Posterior cingulate gyrus (tissue), 11 donors: ENCODE results near the gene WSB1.
A peak's percentile ranks its signal among the peaks of the same experiment; 100 is the strongest.
"Not testable (repeated sequence)": the region's sequence is repeated elsewhere in the genome, so short reads cannot be mapped to it uniquely, and the experiment has no call there.

Experiments used
- DNase-seq, 10 donors: peaks; one replicate each; pipeline versions ENCODE4 v3.0.0 to v3.0.0-alpha.2; 2020 to 2021; ENCODE audit warnings: mixed read lengths in 3 of 10
- intact Hi-C: fragments of 100-400 bp; cut with DNase I; formaldehyde crosslinking; loops from one replicate; pipeline ENCODE4 v1.15.1; 2023

The WSB1 gene

DNA sequence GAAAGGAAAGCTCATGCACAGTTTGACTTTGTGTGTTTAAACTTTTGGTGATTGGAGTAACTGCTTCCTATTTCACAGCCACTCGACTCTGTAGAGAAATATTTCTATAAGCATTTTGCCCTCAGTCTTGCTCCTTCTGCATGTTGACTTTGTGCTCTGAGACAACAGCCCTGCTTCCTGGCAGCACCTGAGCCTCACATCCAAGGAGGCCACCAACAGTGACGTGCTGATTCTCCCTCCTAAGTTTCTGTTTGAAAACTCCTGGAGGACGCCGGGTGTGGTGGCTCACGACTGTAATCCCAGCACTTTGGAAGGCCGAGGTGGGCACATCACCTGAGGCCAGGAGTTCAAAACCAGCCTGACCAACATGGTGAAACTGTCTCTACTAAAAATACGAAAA, 23.9 kb upstream of the WSB1 start:
- intact Hi-C loops, result no loop called here
- no peak for DNase-seq

DNA sequence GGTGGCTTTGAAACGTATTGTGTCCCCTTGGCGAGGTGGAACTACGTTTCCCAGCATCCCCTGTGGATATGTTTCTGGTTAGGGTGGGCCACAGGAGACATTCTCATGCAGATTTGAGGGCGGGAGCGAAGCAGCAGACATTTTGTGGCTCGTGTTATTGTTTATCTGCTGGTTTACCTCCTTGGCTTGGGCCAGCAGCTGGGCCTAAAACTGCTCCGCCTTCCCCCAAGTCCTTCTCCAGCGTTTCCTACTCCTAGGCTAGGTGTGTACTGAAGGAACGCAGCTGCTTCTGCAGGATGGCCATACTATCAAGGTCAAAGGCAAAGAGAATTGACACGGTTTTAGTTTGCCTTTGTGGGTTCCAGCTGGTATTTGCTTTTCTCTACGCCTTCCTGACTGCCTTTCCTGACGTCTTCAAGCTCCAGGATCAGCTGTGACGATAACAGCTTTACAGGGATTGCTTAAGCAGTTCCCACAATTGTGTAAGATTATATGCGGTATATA, 17.2 kb upstream of the WSB1 start:
- intact Hi-C loops, result no loop called here
- no peak for DNase-seq

DNA sequence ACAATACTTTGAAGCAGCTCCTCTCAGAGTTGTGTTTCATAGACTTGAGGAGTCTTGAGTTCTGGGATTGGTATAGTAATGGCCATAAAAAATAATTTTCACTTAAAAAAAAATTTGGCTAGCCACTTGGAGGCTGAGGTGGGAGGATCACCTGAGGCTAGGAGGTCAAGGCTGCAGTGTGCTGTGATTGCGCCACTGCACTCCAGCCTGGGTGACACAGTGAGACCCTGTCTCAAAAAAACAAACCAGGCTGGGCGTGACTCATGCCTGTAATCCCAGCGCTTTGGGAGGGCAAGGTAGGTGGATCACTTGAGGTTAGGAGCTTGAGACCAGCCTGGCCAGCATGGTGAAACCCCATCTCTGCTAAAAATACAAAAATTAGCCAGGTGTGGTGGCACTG, 14.8 kb upstream of the WSB1 start:
- DNase-seq, intact Hi-C loops: not testable (repeated sequence)

GRCh38 chr17:27280527-27280926, 13.4 kb upstream of the WSB1 start:
- intact Hi-C loops, result no loop called here
- no peak for DNase-seq

GRCh38 chr17:27281438-27281837, 12.5 kb upstream of the WSB1 start:
- intact Hi-C loops, result no loop called here
- DNase-seq, result no peak

DNA sequence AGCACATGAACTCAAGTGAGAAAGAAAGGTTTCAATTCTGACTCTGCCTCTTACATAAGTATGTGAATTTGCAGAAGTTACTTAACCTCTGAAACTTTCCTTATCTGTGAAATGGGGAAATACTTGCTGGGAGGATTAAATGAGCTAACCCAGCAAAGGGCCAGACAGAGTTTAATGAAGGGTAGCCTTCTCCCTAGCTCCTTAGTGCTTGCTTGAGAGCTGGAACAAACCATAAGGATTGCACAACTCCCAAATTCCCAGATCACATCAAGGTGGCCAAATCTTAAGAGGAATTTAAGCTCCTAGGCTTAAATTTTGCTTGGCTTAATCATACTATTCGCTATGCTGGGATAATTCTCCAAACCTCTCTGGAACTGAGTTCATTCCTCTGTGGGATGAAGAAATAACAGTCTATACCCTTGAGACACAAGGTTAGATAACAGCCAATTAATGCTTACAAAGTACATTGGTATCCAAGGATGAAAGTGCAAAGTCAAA, 11.8 kb upstream of the WSB1 start:
- DNase-seq, result no peak
- intact Hi-C loops, result no loop called here

DNA sequence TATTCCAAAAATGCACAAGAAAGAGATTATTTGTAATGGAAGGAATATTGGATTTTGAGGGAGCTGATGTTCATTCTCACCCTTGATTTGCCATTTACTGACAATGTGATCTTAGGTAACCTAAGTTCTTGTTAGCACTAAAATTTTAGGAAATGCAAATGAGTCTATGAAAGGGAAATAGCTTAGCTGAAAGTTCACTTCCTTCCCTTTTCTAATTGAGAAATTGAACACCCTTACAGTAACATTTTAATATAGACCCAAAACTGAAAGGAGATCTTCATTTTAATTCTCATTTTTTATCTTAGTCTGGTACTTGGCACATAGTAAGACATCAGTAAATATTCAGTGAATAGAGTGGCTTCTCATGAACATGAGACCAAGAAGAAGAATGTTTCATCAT, 10.9 kb upstream of the WSB1 start:
- intact Hi-C loops, result no loop called here
- no peak for DNase-seq

- DNase-seq, result no peak
- intact Hi-C loops, result no loop called here
These were observed 10.2 kb upstream of the WSB1 start for GRCh38 chr17:27283751-27284150.

DNA sequence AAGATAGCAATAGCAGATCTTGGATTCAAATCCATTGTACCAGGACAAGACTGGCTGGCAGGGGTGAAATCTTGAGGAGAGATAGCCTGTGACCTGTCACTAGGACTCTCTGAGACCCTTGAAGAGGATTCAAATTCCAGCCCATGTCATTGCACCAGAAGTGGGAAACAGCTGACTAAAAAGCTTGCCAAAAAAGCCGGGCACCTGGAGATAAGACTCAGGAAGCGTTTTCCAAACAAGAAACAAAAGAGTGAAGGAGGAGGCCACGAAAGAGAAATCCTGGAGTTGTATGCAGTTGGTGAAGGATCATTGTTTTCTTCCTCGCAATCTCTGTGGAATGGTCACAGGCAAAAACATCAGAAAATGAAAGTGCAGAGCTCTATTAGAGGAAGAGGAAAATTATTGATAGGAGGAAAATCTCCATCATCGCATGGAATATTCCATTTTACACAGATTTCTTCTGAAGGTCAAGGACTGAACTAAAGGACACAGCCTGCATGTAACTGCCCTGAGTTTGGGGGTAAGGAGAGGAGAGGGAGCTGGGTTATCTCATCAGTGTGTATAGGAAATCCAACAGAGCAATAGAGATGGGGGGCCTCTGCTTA, 9.0 kb upstream of the WSB1 start:
- no peak for DNase-seq

GRCh38 chr17:27285516-27285915, 8.4 kb upstream of the WSB1 start:
- intact Hi-C loops, result no loop called here
- DNase-seq, result no peak

More for the DNA sequence above, 9.0 kb upstream of the WSB1 start:
- intact Hi-C loops, result no loop called here

GRCh38 chr17:27288183-27288582, 5.7 kb upstream of the WSB1 start:
- intact Hi-C loops, result no loop called here

DNA sequence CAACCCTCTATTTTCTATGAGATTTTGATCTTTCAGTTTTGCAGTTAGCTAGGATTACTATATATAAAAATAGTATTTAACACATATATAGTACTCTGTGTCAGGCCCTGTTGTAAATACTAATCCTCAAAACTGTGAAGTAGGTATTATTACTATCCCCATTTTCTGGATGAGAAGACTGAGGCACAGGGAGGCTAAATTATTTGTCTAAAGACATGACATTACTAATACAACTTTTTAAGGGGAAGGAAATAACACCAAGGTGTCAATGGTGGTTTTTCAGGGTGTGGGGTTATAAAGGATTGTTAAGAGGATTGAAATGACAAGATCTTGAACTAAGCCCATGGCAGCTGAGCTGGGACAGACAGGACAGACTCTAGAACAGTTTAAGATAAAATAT, 4.1 kb upstream of the WSB1 start:
- intact Hi-C loops, result loop anchor here (5.0 kb wide), 1 partner anchor 43 kb away; no protein-coding TSS in a partner anchor
- DNase-seq, result no peak

More at GRCh38 chr17:27288183-27288582, 5.7 kb upstream of the WSB1 start:
- no peak for DNase-seq

- no peak for DNase-seq
- intact Hi-C loops, result loop anchor here (5.0 kb wide), 1 partner anchor 44 kb away; no protein-coding TSS in a partner anchor
These were observed 2.9 kb upstream of the WSB1 start for GRCh38 chr17:27290916-27291598.

- DNase-seq, result peak in 1 of 10 donors; percentile 79
- intact Hi-C loops, result loop anchor here (1.0 to 5.0 kb wide), 2 partner anchors 40 to 46 kb away; no protein-coding TSS in a partner anchor
These were observed 486 bp upstream of the WSB1 start for GRCh38 chr17:27293359-27293897.

DNA sequence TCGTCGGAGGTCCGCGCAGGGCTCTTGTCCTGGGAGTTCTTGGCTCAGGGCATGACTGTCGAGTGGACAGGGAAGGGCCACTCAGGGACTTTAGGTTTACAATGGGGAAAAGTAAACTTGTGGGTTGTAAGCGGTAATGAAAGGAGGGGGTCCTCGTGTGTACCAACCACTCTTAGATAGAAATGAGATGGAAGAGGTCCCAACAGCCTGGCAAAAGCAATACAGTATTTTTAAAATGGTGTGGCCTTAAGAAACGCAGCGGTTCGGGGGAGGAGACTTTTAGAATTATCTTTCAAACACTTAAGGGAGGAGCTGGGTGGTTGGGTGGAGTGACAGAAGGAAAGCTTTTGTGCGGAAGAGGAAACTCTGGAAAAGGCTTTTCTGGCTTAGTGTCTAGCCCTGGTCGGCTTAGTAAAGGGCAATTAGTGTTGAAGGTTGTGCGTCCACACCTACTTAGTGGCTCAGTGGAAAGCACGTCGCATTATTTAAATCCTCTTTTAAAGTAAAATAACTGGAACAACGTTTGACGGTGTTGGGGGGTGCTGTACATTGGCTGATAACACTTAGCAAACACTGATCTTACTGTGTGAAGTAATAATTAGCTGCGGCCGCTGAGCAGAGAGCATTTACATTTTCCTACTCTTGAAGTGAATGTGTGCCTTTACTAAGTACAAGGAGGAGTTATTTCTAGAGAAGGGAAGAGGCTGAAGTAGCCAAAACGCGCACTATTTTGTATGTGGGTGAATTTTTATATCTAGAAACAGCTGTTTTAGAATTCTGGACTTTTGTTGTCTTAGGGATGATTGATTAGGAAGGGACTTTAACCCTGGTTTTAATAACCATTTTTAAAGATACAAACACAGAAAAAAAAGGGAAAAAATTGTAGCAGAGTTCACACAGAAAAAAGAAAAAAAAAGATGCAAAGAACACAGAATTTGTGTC, 1.0 kb downstream of the WSB1 start:
- peak in 2 of 10 donors; percentile 8 to 16 for DNase-seq

DNA sequence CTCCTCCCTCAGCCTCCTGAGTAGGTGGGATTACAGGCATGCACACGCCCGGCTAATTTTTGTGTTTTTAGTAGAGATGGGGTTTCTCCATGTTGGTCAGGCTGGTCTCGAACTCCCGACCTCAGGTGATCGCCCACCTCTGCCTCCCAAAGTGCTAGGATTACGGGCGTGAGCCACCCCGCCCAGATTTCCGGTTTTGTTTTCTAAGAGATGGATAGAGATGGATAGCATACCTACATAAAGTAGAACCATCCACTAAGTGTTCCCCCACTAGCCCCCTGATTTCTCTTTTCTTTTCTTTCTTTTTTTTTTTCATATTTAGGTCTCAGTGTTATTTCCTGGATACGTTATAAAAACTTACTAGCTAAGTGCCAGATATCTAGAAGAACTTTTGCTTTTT, 2.0 kb downstream of the WSB1 start:
- no peak for DNase-seq
- intact Hi-C loops, result no loop called here

More for the DNA sequence above, 1.0 kb downstream of the WSB1 start:
- intact Hi-C loops, result loop anchor here (5.0 kb wide), 1 partner anchor 48 kb away; no protein-coding TSS in a partner anchor

DNA sequence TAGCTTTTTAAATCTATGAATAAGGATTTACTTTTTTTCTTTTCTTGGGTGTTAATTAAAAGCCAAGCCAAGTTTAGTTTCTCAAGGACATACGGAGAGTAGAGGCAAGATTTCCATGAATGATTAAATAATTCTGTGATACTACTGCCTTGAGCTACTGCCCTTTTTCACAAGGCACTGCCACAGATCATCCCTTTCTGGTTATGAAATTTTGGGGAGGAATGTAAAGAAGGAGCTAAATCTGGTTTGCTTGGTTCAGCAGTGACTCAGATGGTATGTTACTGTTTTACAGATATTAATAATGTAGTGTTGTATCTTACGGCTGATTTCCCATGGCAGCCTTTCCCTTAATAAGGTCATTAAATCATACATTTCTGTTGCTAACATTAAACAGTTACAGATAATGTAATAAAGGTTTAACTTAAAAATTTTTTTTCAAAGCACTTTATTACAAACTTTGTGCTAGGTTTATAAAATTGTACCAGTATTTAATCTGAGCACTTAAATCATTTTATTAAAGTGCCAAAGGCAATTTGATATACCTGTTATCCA, 2.6 kb downstream of the WSB1 start:
- intact Hi-C loops, result no loop called here

GRCh38 chr17:27299384-27300049, 5.6 kb downstream of the WSB1 start:
- intact Hi-C loops, result no loop called here
- DNase-seq, result no peak

More for the DNA sequence above, 2.6 kb downstream of the WSB1 start:
- DNase-seq, result no peak

GRCh38 chr17:27303734-27304133, 9.8 kb downstream of the WSB1 start:
- intact Hi-C loops, result no loop called here
- no peak for DNase-seq
